ENCODE data around the gene EDNRA. TPM values are rescaled to one million over a fixed set of nuclear protein-coding genes. Genes with fewer than 3 reads are reported as not detected.

The EDNRA gene
- total and polyA plus RNA-seq, 9 of the 15 experiments (the other 6 are each of a cell fraction or from before 2014, with no cell fraction given), result not detected

GRCh38 chr4:147591106-147591505 lies 110.2 kb downstream of the EDNRA start:
- TF ChIP-seq SAFB2 (IDR thresholded peaks at IDR 0.05; ENCODE audit: borderline replicate concordance, low read depth, low read length, severe bottlenecking), result no peak
- no peak for TF ChIP-seq CCNT2 (IDR thresholded peaks at IDR 0.05; ENCODE audit: borderline replicate concordance, extremely low read depth, insufficient read length, low read depth, low read length)
- TF ChIP-seq SETDB1 (IDR thresholded peaks at IDR 0.05; ENCODE audit: low read length), result no peak
- no peak for TF ChIP-seq SRSF9 (IDR thresholded peaks at IDR 0.05; ENCODE audit: borderline replicate concordance, low read depth, low read length)
- no peak for TF ChIP-seq XRCC3 (IDR thresholded peaks at IDR 0.05)
- no peak for TF ChIP-seq NEUROD1 (IDR thresholded peaks at IDR 0.05; ENCODE audit: borderline replicate concordance, low read depth, low read length, partially characterized antibody)
- TF ChIP-seq MCM5 (IDR thresholded peaks at IDR 0.05; ENCODE audit: low read depth), result no peak
- TF ChIP-seq CLOCK (CRISPR knock-in tag; IDR thresholded peaks at IDR 0.05; ENCODE audit: borderline replicate concordance), result no peak
- TF ChIP-seq NR2C2 (CRISPR knock-in tag; IDR thresholded peaks at IDR 0.05), result no peak
- no peak for TF ChIP-seq NR2C2 (tag; IDR thresholded peaks at IDR 0.05)
- TF ChIP-seq CBFA2T3 (IDR thresholded peaks at IDR 0.05), result 0 out of 2 replicates have a peak, but pooled peaks have one; percentile 10
- TF ChIP-seq IRF9 (tag; IDR thresholded peaks at IDR 0.05), result no peak
- TF ChIP-seq RBM25 (IDR thresholded peaks at IDR 0.05; ENCODE audit: low read depth, low read length, severe bottlenecking), result peak; percentile 33
- no peak for TF ChIP-seq RNF2 (IDR thresholded peaks at IDR 0.05)
- TF ChIP-seq CTCF (IDR thresholded peaks at IDR 0.05 in 2 of 3, conservative IDR thresholded peaks at IDR 0.05 in 1 of 3; ENCODE audit: insufficient read depth in 2 of 3, low read depth in 1 of 3, low read length in 3 of 3), result no peak
- TF ChIP-seq ERF (CRISPR knock-in tag; IDR thresholded peaks at IDR 0.05), result no peak
- POLR2A ChIA-PET, result no interaction called here

More at GRCh38 chr4:147591106-147591505, 110.2 kb downstream of the EDNRA start:
- H2AFZ ChIP-seq (ENCODE audit: low read depth, low read length), result no peak overlapping the region
- no peaks in the 10 kb centered on the region for H4K20me1 ChIP-seq (replicated peaks; ENCODE audit: control insufficient read depth, insufficient read depth, low read length)
- intact Hi-C loops (cut with micrococcal nuclease) (loop anchor here (2.0 kb wide), 1 partner anchor 276 kb away; no protein-coding TSS in a partner anchor), in situ Hi-C loops (cut with MboI) (loop anchor here (10.0 to 25.0 kb wide), 2 partner anchors 426 to 579 kb away; no protein-coding TSS in a partner anchor)
- FAIRE-seq (no peak), ATAC-seq (no peak), DNase-seq (ENCODE audit: extremely low read depth in 1 of 4, low spot score in 3 of 4) (no peak)
- BruUV-seq (replicated peaks), result no TSS peak
- no peaks in the 10 kb centered on the region for H3K4me1 ChIP-seq (replicated peaks in 1 of 2; ENCODE audit: control insufficient read depth in 2 of 2, insufficient read depth in 2 of 2, low read length in 2 of 2)
- H3K79me2 ChIP-seq (ENCODE audit: control insufficient read depth, insufficient read depth, low read length), result no peaks in the 10 kb centered on the region
- H3K9me3 ChIP-seq (replicated peaks; ENCODE audit: control insufficient read depth, insufficient read depth, low read depth, low read length), result no peaks in the 10 kb centered on the region
- H3K4me3 ChIP-seq, result no peak overlapping the region
- H3K27me3 ChIP-seq (ENCODE audit: control insufficient read depth in 2 of 2, insufficient read depth in 2 of 2, low read length in 2 of 2), result no peaks in the 10 kb centered on the region
- H3K36me3 ChIP-seq (ENCODE audit: control insufficient read depth, insufficient read depth, low read length), result no peaks in the 10 kb centered on the region
- H3K9ac ChIP-seq (ENCODE audit: insufficient read depth in 1 of 2, low read depth in 2 of 2, low read length in 2 of 2), result no peak overlapping the region
- no peaks in the 10 kb centered on the region for H3K9me1 ChIP-seq (ENCODE audit: control insufficient read depth, insufficient read depth, low read length)
- CTCF ChIA-PET (ENCODE audit: low intra/inter-chr PET ratio), result interaction anchor here (0.9 to 1.4 kb wide), 2 partner anchors 72 to 572 kb away, joined by 4 read pairs; no protein-coding TSS in a partner anchor
- no peak overlapping the region for H3K27ac ChIP-seq (ENCODE audit: extremely low read depth, low read depth, low read length)
- no peak overlapping the region for H3K4me2 ChIP-seq (ENCODE audit: insufficient read depth, low read length)
